ENCODE measurements around the gene DDAH1.

- TF ChIP-seq CTCF (IDR thresholded peaks at IDR 0.05; ENCODE audit: low read depth, low read length) (no peak), EZH2phosphoT487 (IDR thresholded peaks at IDR 0.05; ENCODE audit: low read depth) (no peak)
Measured at GRCh38 chr1:85277802-85278201, 187.2 kb downstream of the DDAH1 start.
